ENCODE measurements around the gene GRIK3.
"Not testable (repeated sequence)": the region's sequence is repeated elsewhere in the genome, so short reads cannot be mapped to it uniquely, and the experiment has no call there.

The GRIK3 gene

DNA sequence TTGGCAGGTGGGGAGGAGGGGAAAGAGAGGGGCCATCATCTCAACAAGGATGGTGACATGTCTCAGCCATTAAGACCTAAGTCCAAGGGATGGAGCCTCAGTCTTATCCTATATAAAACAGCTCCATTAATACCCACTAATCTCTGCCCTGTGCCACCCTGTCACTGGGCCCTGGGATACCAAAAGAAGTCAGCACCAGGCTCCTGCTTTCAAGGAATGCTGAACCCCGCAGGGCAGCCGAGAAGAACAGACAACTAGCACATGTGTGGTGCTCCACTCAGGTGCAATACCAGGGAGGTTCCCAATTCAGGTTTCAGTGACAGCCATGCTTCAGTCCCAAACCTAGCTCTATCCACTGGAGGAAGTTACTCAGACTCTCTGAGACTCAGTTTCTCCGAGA is 128.4 kb downstream of the GRIK3 start:
- no peak for FAIRE-seq
- no peak for TF ChIP-seq CTCF (IDR thresholded peaks at IDR 0.05; ENCODE audit: insufficient read depth, missing control alignments)

DNA sequence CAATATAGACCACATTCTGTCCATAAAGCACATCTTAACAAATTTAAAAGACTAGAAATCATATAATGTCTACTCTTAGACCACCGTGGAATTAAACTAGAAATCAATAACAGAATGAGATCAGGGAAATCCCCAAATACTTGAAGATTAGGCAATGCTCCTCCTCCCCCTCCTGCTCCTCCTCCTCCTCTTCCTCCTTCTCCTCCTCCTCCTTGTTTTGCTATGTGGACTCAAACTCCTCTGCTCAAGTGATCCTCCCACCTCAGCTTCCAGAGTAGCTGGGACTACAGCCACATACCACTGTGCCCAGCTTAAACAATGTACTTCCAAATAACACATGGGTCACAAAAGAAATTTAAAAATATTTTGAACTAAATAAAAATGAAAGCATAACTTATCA is 134.2 kb downstream of the GRIK3 start:
- FAIRE-seq (no peak), DNase-seq (ENCODE audit: insufficient read length, low spot score) (no peak)
- no peak for TF ChIP-seq CTCF (IDR thresholded peaks at IDR 0.05; ENCODE audit: insufficient read depth, missing control alignments)

More for the DNA sequence above, 128.4 kb downstream of the GRIK3 start:
- DNase-seq (ENCODE audit: insufficient read length, low spot score): no peak

DNA sequence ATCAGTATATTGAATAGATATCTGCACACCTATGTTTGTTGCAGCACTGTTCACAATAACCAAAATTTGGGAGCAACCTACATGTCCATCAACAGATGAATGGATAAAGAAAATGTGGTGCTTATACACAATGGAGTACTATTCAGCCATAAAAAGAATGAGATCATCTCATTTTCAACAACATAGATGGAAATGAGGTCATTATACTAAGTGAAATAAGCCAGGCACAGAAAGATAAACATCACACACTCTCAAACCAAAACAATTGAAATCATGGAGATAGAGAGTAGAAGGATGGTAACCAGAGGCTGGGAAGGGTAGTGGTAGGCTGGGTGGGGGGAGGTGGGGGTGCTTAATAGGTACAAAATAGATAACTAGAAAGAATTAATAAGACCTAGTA is 136.5 kb downstream of the GRIK3 start:
- DNase-seq (ENCODE audit: insufficient read length, low spot score); FAIRE-seq: not testable (repeated sequence)

DNA sequence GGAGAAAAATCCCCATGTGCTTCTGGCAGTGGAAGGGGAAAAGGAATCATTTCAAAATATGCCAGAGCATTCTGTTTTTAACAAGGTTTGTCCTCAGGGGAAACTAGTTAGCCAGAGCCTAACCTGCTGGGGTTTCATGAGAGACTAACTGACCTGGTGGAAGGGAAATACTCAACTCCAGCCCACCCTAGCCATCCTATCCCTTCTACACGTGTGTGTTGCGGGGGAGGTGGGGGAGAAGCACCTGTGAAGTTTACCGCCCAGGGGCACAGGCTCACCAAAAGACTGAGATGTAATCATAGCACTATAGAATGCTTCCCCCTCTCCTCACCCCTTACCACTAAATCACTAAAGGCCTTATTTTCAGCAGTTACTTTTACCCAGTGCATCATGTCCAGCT is 139.5 kb downstream of the GRIK3 start:
- no peak for FAIRE-seq
- no peak for DNase-seq (ENCODE audit: insufficient read length, low spot score)
- no peak for TF ChIP-seq CTCF (IDR thresholded peaks at IDR 0.05; ENCODE audit: insufficient read depth, missing control alignments)

DNA sequence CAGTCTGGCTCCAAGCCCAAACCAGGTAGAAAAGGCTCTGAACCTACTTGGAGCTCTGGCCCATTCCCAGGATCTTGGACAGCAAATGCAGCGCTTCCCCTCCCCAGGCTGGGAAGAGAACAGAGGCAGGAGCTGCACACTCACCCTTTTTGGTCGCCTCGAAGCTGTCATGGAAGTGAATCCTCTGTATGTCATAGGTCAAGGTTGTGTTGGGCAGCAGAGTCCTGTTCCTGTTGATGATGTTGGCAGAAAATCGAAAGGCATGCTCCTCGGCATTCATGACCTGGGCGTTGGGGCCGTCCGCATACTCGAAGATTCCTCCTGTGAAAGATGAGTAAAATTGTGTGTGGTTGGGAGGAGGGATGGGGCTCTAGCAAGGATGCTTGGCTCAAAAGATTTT is 143.5 kb downstream of the GRIK3 start:
- DNase-seq (ENCODE audit: insufficient read length, low spot score) (no peak), FAIRE-seq (no peak)
- no peak for TF ChIP-seq CTCF (IDR thresholded peaks at IDR 0.05; ENCODE audit: insufficient read depth, missing control alignments)

DNA sequence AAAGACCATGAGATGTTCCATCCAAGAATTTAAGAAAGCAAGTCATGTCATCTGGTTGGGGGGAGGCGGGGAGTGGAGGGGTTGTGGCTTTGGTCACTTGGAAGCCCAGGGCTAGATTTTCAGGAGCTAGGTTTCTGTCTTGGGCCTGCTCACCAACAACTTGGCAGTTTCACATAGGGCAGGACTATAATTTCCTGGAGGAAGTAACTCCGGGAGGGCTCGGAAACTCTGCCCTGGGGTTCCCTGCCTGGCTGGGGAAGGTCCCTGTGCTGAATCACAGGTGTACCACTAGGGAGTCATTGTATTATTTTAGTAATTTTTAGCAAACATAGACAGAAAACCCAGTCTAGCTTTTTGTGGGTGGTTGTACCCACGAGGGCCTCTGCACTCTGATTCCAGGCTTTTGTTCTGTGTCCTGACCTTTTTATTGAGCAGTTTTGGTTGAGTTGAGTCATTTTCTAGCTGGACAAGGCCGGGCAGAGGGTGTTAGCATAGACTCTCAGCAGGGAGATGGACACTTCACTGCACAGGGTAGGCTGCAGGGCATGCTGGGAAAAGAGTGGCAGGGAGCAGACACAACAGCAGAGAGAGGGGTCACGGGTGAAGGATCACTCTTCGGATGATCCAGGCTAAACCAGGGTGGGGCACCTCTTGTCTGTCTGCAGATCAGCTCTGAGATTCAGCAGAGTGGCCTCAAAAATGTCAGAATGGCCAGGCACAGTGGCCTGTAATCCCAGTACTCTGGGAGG is 144.7 kb downstream of the GRIK3 start:
- no peak for FAIRE-seq
- TF ChIP-seq CTCF (IDR thresholded peaks at IDR 0.05; ENCODE audit: insufficient read depth, missing control alignments): no peak
- DNase-seq (ENCODE audit: insufficient read length, low spot score): no peak

- no peak for TF ChIP-seq CTCF (IDR thresholded peaks at IDR 0.05; ENCODE audit: insufficient read depth, missing control alignments)
- DNase-seq (ENCODE audit: insufficient read length, low spot score) (no peak), FAIRE-seq (no peak)
These were observed 145.4 kb downstream of the GRIK3 start for GRCh38 chr1:36888811-36889477.
